SKM-1 (cell line): ENCODE measurements around the gene CHMP4A.
A peak's percentile ranks its signal among the peaks of the same experiment; 100 is the strongest.

ENCODE experiments used
- DNase-seq: peaks from one replicate; lab custom pipeline; 2025; ENCODE audit not compliant: unreplicated experiment; lab: John Stamatoyannopoulos, UW

CHMP4A gene

GRCh38 chr14:24212924-24213865, at the start of gene CHMP4A:
Gene CHMP4A, minus strand, starts transcription at chr14:24213488. Its CDS starts 49 bp downstream, at chr14:24213439.
- peak; percentile 64 for DNase-seq

GRCh38 chr14:24261969-24262327, 48.7 kb upstream of the CHMP4A start:
- no peak for DNase-seq

GRCh38 chr14:24261256-24261968, 48.1 kb upstream of the CHMP4A start:
- no peak for DNase-seq

GRCh38 chr14:24260780-24261157, 47.5 kb upstream of the CHMP4A start:
- no peak for DNase-seq

DNA sequence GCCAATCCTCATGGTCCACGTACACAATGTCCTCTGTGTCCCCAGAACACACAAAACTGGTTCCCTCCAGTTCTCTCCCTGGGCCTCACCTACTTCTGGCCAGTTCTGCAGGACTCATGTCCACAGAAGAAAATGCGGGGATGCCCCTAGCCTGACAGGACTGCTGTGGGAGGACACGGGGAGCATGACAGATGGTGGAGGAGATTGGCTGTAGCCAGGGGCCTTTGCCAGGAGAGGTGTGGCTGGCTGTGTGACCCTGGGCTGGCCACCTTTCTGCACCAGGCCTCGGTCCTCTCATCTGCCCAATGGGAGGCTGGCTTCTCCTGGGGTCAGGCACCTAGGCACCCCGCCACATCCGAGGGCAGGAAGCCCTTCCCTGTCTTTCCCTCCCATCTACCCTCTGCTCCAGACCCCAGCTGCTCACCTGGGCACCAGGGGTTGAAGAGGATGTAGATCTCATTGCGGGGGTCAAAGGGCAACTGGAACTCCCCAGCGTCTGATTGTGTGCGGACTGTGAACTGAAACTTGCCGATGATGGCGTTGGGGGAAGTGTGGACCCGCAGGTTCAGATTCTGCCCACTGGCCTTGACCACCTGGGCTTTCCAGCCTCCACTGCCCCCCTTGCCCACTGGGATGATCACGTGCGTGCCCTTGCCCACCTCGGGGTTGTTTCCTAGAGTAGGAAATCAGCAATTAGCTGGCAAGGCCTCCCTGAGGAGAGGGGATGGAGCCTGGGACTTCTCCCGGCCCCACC, 46.9 kb upstream of the CHMP4A start:
- DNase-seq = no peak

- no peak for DNase-seq
Measured at GRCh38 chr14:24259282-24260025, 46.2 kb upstream of the CHMP4A start.

GRCh38 chr14:24258548-24259265, 45.4 kb upstream of the CHMP4A start:
- no peak for DNase-seq

DNA sequence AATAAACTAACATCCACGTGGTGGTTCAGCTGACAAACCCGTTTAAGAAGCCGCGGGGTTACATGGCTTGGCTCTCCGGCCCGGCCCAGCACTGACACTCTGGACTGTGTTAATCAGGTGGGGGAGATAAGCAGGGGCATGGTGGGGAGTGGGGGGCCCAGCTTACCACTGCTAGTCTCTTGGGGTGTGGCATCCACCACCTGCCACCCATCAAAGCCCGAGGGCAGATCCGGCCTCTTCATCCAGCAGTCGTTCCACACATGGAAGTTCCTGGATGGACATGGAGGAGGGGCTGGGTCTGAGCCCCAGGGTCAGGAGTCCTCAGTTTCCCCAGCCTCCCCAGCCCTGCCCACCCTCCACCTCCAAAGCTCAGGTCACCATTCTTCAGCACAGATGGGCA, 44.8 kb upstream of the CHMP4A start:
- no peak for DNase-seq

DNA sequence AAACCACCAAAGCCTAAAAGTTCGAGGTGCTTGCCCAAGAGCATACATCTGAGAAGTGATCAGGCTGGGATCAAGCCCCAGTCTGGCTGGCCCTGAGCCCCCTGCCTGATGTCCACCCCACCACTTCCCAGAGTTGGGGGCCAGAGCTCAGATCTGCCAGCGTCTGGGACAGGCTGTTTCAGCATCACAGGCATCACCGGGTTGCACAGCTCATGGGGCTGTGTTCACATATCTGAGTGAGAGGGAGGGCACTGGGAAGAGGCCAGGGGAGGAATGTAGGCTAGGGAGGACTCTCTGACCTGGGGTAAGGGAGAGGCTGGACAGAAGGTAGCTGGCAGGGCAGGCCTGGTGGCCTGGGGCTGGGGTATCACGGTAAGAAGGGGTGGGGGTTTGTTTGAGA, 43.7 kb upstream of the CHMP4A start:
- DNase-seq = no peak

DNA sequence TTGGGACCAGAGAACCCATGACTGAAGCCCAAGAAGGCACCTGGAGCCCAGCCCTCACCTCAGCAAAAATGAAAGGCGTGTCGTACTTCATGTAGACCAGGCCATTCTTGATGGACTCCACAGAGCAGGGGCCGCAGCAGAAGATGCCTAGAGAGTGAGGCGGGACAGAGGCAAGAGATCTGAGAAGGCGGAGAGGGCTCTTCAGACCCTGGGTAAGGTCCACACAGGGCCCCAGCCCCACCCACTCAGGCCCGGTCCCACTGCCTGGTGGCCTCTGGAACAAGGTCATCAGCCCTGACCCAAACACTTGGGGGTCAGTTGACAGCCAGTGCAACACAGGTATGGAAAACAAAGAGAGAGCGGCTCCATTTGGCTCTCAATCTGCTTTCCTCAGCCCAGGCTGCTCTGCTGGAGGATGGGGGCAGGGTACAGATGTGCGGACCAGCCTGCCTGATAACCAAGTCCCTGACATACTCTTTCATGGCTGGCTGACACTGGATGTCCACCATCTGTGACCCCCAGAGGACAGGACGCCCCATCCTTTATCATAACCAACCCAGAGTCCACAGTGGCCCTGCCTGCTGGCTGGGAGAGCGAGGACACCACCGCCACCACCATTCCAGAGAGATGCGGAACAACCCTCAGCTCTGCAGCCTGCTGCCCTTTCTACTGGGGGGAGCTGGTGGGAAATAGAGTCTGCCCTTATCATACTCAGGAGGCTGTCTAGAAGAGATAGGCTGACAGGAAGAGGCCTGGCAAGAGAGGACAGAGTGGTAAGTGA, 42.8 kb upstream of the CHMP4A start:
- no peak for DNase-seq

GRCh38 chr14:24255438-24255837, 42.1 kb upstream of the CHMP4A start:
- no peak for DNase-seq

- DNase-seq = no peak
Measured at GRCh38 chr14:24254630-24255392, 41.5 kb upstream of the CHMP4A start.

DNA sequence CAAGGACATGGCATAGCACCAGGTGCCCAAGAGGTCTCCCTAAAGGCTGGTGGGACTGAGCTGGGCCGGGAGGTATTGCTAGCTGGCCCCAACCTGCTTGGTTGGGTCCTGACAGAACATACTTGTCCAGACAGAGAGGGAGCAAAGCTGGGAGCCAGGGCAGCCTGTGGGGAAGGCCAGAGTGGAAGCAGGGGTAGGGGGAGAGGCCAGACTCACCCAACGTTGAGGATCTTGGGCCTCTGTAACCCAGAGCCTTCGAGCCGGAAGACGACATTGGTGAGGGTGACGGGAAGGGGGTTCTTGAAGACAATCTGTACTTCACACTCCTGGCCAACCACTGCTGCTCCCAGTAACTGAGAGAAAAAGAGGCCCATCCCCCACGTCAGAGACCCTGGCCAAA, 40.6 kb upstream of the CHMP4A start:
- DNase-seq = no peak

DNA sequence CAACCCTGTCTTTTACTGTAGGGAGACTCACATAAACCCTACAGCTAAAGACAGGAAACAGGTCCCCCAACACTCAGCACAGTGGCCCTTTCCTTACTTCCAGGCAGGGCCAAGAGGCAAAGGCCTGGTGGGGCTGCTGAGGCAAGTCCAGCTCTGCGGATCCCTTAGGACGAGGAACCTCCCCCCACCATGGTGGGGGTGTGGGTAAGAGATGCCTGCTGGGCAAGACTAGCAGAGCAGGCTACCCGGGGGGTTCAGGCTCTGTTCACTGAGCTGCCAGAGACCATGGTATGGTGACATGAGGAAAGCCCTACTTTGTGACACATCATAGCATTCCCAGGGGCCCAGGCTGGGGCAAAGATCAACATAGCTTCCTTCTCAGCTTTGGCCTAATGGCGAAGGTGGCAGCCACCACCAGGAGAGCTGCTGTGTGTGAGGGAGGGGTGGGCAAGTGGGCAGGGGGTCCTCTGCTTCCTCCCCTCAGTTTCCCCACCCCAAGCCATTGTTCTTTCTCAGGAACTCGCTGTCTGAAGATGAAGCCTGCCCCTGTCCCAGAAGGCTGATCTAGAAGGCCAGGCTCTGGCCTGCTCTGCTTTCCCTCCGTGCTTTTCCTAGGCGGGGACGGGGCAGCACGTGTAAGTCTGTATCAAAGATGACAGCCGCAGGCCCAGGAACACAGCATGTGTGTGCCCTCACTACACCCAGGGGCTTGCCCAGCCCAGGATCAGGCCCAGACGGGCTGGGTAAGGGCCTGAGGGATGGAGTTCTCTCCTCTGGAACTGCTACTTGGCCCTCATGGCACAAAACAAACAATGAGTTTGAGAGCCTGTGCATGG, 39.2 kb upstream of the CHMP4A start:
- DNase-seq = no peak

DNA sequence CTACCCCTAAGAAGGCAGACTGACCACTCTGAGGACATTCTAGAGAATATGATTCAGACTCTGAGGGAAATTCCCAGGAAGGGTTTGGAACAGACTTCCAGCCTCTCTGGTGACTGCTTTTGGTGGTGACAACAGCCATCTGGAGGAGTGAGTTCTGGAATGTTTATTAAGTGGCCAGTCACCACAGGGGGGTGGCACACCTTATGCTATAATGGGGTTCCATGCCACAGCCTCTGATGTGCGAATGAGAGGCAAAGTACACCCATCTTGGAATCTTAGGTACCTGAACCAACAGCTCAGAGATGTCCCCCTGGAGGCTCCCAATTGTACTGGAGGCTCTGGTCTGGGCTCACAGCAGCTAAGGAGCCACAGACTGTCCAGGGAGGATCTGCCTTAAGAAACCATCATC, 38.6 kb upstream of the CHMP4A start:
- DNase-seq = no peak

DNA sequence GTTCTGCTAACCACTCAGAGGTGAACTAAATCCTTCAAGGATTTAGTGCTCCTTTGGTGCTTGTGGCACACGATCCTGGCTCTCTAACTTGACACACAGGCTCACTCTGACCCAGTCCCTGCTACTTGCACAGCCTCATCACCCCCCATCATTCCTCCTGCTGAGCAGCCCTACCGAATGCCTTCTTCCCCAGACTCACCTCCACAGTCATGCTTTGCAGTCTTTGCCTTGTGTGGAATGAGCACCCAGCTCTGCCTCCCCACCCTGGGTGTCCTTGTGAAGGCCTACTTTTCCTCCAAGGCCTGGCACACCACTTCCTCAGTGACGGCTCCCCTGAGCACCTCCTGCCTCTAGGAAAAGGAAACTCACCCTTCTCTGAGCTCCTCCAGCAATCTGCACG, 37.1 kb upstream of the CHMP4A start:
- no peak for DNase-seq

DNA sequence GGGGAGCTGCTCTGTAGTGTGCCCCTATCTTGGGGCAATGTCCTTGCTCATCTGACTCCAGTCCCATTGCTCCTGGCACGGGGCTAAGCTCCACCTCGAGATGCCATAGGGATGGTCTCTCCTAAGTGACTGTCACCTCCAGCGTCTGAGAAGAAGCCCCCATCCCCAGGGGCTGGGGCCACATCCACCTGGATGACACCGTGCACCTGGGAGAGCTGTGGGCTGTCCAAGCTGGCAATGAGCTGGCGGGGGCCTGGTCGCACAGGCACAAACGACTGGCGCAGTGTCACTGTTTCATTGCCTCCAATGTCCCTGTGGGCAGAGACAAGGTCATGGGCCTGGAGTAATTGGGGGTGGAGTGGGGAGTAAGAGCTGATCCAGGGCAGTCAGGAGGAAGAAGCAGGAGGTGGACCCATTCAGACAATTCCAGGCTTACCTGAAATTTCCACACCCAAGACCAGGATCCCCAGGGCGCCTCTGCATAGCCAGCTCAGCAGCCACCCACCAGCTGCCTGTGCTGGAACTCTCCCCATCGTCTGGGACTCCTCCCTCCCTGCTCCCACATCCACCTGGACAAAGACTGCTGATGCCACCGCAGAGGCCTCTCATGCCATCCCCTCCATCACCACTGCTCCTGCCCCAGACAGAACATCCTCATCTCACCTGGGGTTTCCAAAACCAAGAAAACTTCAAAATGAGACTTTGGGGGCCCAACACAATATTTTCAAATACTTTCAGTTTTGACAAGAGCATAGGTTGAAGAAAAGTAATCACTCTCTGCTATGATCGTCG, 36.1 kb upstream of the CHMP4A start:
- DNase-seq = no peak
